SK-N-SH (cell line): Measurements from ENCODE around the gene PKN1. TPM values are rescaled to one million over a fixed set of nuclear protein-coding genes. Genes with fewer than 3 reads are reported as not detected.

Experiments used
- CTCF ChIA-PET: fragments of 300-600, 350-600 bp; formaldehyde crosslinking; extraction: SDS; loops from one replicate; lab custom pipeline; 2021; lab: Yijun Ruan, JAX
- POLR2A ChIA-PET: fragments of 350-600 bp; sonication (Branson Sonifier 250); formaldehyde crosslinking; extraction: SDS; loops from one replicate; lab custom pipeline; 2020; ENCODE audit warnings: antibody characterized with exemption, inconsistent platforms; lab: Yijun Ruan, JAX
- DNase-seq: peaks from one replicate; pipeline ENCODE4 v3.0.0; 2012
- H2AFZ ChIP-seq: fragments of 200-600 bp; sonication (generic); 2 replicates; pipeline ENCODE4 v1.8.1; 2016; ENCODE audit warnings: antibody characterized with exemption, mild to moderate bottlenecking, low read depth
- H3F3A ChIP-seq: fragments of 200-600 bp; sonication (generic); replicated peaks from 2 replicates; pipeline ENCODE3; 2016; ENCODE audit warnings: antibody characterized with exemption, mild to moderate bottlenecking; ENCODE audit not compliant: insufficient read depth
- H3K27ac ChIP-seq, 2 experiments: fragments of 200-500 bp in 1 of 2; fragments of 200-600 bp in 1 of 2; sonication (Bioruptor generic) in 1 of 2; sonication (generic), shearing (Covaris generic) in 1 of 2; 2 replicates each; pipeline versions ENCODE4 v1.5.1 to v1.6.1; 2014 to 2016; ENCODE audit warnings: low read depth in 2 of 2, inconsistent platforms in 1 of 2, low read length in 1 of 2, mild to moderate bottlenecking in 1 of 2, mixed read lengths in 1 of 2
- H3K27me3 ChIP-seq: fragments of 200-600 bp; sonication (generic), shearing (Covaris generic); 2 replicates; pipeline ENCODE4 v1.6.1; 2016; ENCODE audit warnings: mixed run types; ENCODE audit not compliant: insufficient read depth
- H3K36me3 ChIP-seq, 2 experiments: fragments of 200-500 bp in 1 of 2; fragments of 200-600 bp in 1 of 2; sonication (Bioruptor generic) in 1 of 2; sonication (generic) in 1 of 2; replicated peaks in 1 of 2; 2 replicates each; pipeline versions ENCODE3 to v1.5.1; 2014 to 2016; ENCODE audit warnings: low read length in 1 of 2, mild to moderate bottlenecking in 1 of 2; ENCODE audit not compliant: insufficient read depth in 2 of 2, control insufficient read depth in 1 of 2
- H3K4me1 ChIP-seq, 2 experiments: fragments of 200-500 bp in 1 of 2; fragments of 200-600 bp in 1 of 2; sonication (Bioruptor generic) in 1 of 2; sonication (generic), shearing (Covaris generic) in 1 of 2; 2 replicates each; pipeline versions ENCODE4 v1.5.1 to v1.6.1; 2014 to 2016; ENCODE audit warnings: low read depth in 1 of 2, low read length in 1 of 2, mixed run types in 1 of 2; ENCODE audit not compliant: insufficient read depth in 2 of 2, control insufficient read depth in 1 of 2
- H3K4me2 ChIP-seq: fragments of 200-600 bp; sonication (generic), shearing (Covaris generic); 2 replicates; pipeline ENCODE4 v1.6.1; 2017; ENCODE audit warnings: mixed run types
- H3K4me3 ChIP-seq, 2 experiments: fragments of 200-500 bp in 1 of 2; fragments of 200-600 bp in 1 of 2; sonication (Bioruptor generic) in 1 of 2; sonication (generic), shearing (Covaris generic) in 1 of 2; 2 replicates each; pipeline versions ENCODE4 v1.5.1 to v1.8.1; 2014 to 2016; ENCODE audit warnings: low read depth in 2 of 2, inconsistent platforms in 1 of 2, low read length in 1 of 2, mild to moderate bottlenecking in 1 of 2, mixed read lengths in 1 of 2, moderate library complexity in 1 of 2
- H3K79me2 ChIP-seq: fragments of 200-600 bp; sonication (generic); 2 replicates; pipeline ENCODE4 v1.8.1; 2017; ENCODE audit warnings: mild to moderate bottlenecking; ENCODE audit not compliant: insufficient read depth
- H3K9ac ChIP-seq: fragments of 200-600 bp; sonication (generic); 2 replicates; pipeline ENCODE4 v1.6.1; 2017; ENCODE audit warnings: mixed run types
- H3K9me2 ChIP-seq: fragments of 200-600 bp; sonication (generic); 2 replicates; pipeline ENCODE4 v1.6.1; 2017; ENCODE audit warnings: mixed run types
- H3K9me3 ChIP-seq: fragments of 200-600 bp; sonication (generic); 2 replicates; pipeline ENCODE4 v1.6.1; 2017; ENCODE audit warnings: mixed run types, mild to moderate bottlenecking, moderate library complexity
- H4K20me1 ChIP-seq: fragments of 200-600 bp; sonication (generic); 2 replicates; pipeline ENCODE4 v1.6.1; 2017; ENCODE audit warnings: mild to moderate bottlenecking, mixed run types; ENCODE audit not compliant: insufficient read depth
- CHD2 ChIP-seq: fragments of 150-350 bp; IDR thresholded peaks from 2 replicates; pipeline ENCODE4 v1.6.1; 2018; ENCODE audit warnings: low read length; ENCODE audit not compliant: partially characterized antibody
- ELF1 ChIP-seq: IDR thresholded peaks from 2 replicates; pipeline ENCODE4 v1.4.0; 2012
- EP300 ChIP-seq, 2 experiments: IDR thresholded peaks; 2 replicates each; pipeline versions ENCODE4 v1.4.0 to v1.6.1; 2012; ENCODE audit warnings: borderline replicate concordance in 1 of 2, low read depth in 1 of 2, low read length in 1 of 2
- EZH2phosphoT487 ChIP-seq: fragments of 200-600 bp; sonication (generic); IDR thresholded peaks from 2 replicates; pipeline ENCODE4 v1.6.1; 2017; ENCODE audit warnings: low read depth, mixed run types, mild to moderate bottlenecking, antibody characterized with exemption, moderate library complexity, borderline replicate concordance
- FOXJ3 ChIP-seq: sonication (generic); formaldehyde crosslinking; IDR thresholded peaks from 2 replicates; pipeline ENCODE4 v1.5.1; 2020; ENCODE audit warnings: mild to moderate bottlenecking, missing genetic modification reagents
- FOXM1 ChIP-seq: IDR thresholded peaks from 2 replicates; pipeline ENCODE4 v1.4.0; 2012; ENCODE audit warnings: low read depth, mild to moderate bottlenecking
- GABPA ChIP-seq: IDR thresholded peaks from 2 replicates; pipeline ENCODE4 v1.4.0; 2012; ENCODE audit warnings: low read depth, mild to moderate bottlenecking
- JUND ChIP-seq: IDR thresholded peaks from 2 replicates; pipeline ENCODE4 v1.4.0; 2012
- MXI1 ChIP-seq: IDR thresholded peaks from 2 replicates; pipeline ENCODE4 v1.6.1; 2012; ENCODE audit warnings: mild to moderate bottlenecking, low read depth, low read length, improper control_type of control experiment
- NRF1 ChIP-seq: IDR thresholded peaks from 2 replicates; pipeline ENCODE4 v1.6.1; 2012; ENCODE audit warnings: low read depth, mild to moderate bottlenecking, low read length
- POLR2AphosphoS5 ChIP-seq: IDR thresholded peaks from 2 replicates; pipeline ENCODE4 v1.6.1; 2012; ENCODE audit warnings: low read depth, low read length
- RCOR1 ChIP-seq: fragments of 150-350 bp; IDR thresholded peaks from 2 replicates; pipeline ENCODE4 v1.6.1; 2017; ENCODE audit warnings: antibody characterized with exemption, low read length
- SIN3A ChIP-seq: IDR thresholded peaks from 2 replicates; pipeline ENCODE4 v1.6.1; 2012; ENCODE audit warnings: low read depth, mild to moderate bottlenecking, low read length, moderate library complexity, borderline replicate concordance
- SMC3 ChIP-seq: IDR thresholded peaks from 2 replicates; pipeline ENCODE4 v1.6.1; 2012; ENCODE audit warnings: low read depth, low read length, improper control_type of control experiment
- YY1 ChIP-seq: IDR thresholded peaks from 2 replicates; pipeline ENCODE4 v1.4.0; 2012; ENCODE audit warnings: low read depth, mild to moderate bottlenecking
- WGBS: methylation state at CpG from one replicate; pipeline ENCODE4 v1.1.6; 2017; ENCODE audit warnings: low lambda C conversion rate; 5-methylcytosine and 5-hydroxymethylcytosine counted together
- polyA plus RNA-seq, 3 experiments: library from polyadenylated mRNA; depleted of rRNA; stranded (reverse); fragments of >200 nt; gene quantifications; 2 replicates each; pipeline ENCODE4 v1.2.3, GENCODE V29; 2012
- TF ChIP-seq, protein P1 (sequence below): fragments of 150-350 bp; IDR thresholded peaks from 2 replicates; pipeline ENCODE4 v1.6.1; 2016; ENCODE audit warnings: mild to moderate bottlenecking, low read depth, low read length
- TF ChIP-seq, protein P2 (sequence below): IDR thresholded peaks from 2 replicates; pipeline ENCODE4 v1.4.0; 2012; ENCODE audit warnings: low read depth
- TF ChIP-seq, protein P3 (sequence below): IDR thresholded peaks from 2 replicates; pipeline ENCODE4; 2012
- TF ChIP-seq, protein P4 (sequence below): IDR thresholded peaks from 2 replicates; pipeline ENCODE4 v1.4.0; 2012; ENCODE audit warnings: low read depth, borderline replicate concordance
- TF ChIP-seq, protein P5 (sequence below): IDR thresholded peaks from 2 replicates; pipeline ENCODE4 v1.6.1; 2012; ENCODE audit warnings: mild to moderate bottlenecking, low read depth, low read length, moderate library complexity
- TF ChIP-seq, protein P6 (sequence below): fragments of 150-350 bp; IDR thresholded peaks from 2 replicates; pipeline ENCODE4 v1.6.1; 2017; ENCODE audit warnings: antibody characterized with exemption, low read length, low read depth, borderline replicate concordance

PKN1 gene
- polyA plus RNA-seq, 1 of the 3 experiments (the other 2 are of a cell fraction), result 99.6 TPM

DNA sequence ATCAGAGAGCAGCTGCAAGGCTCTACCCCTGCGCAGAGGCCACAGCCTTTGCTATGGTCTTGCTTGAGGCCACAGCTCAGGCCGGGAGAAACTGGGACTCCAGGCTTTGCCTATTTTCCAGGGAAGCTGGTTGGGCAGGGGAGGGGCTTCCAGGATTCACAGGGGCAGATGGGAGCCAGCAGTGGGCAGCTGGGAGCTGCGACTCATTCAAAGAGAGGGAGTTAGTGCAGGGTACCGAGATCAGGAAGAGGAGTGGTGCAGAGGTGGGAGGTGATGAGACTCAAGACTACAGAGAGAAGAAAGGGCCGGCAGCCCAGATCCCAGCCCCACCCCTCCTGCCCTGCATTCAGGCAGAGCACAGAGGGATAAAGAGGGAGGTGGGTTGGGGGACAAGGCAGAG lies 39.8 kb upstream of the PKN1 start:
- H3K9me3 ChIP-seq, result no peaks in the 10 kb centered on the region
- CTCF ChIA-PET, result interaction anchor here (0.9 to 2.0 kb wide), 2 partner anchors 45 to 87 kb away, joined by 3 to 6 read pairs; no protein-coding TSS in a partner anchor
- TF ChIP-seq EZH2phosphoT487 (no peak), SMC3 (no peak), SIN3A (no peak), EP300 (IDR thresholded peaks at IDR 0.05; ENCODE audit: borderline replicate concordance in 1 of 2, low read depth in 1 of 2, low read length in 1 of 2) (no peak), ELF1 (no peak), POLR2AphosphoS5 (no peak), GABPA (no peak), NRF1 (no peak), FOXM1 (no peak), FOXJ3 (CRISPR knock-in tag) (no peak), RCOR1 (no peak)
- TF ChIP-seq, protein P1, sequence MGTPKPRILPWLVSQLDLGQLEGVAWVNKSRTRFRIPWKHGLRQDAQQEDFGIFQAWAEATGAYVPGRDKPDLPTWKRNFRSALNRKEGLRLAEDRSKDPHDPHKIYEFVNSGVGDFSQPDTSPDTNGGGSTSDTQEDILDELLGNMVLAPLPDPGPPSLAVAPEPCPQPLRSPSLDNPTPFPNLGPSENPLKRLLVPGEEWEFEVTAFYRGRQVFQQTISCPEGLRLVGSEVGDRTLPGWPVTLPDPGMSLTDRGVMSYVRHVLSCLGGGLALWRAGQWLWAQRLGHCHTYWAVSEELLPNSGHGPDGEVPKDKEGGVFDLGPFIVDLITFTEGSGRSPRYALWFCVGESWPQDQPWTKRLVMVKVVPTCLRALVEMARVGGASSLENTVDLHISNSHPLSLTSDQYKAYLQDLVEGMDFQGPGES, result no peak
- TF ChIP-seq, protein P2, sequence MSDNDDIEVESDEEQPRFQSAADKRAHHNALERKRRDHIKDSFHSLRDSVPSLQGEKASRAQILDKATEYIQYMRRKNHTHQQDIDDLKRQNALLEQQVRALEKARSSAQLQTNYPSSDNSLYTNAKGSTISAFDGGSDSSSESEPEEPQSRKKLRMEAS, result no peak
- H3K9ac ChIP-seq, result no peak overlapping the region
- H3K9me2 ChIP-seq, result no peaks in the 10 kb centered on the region
- no peaks in the 10 kb centered on the region for H3K27me3 ChIP-seq
- no peak overlapping the region for H3K4me3 ChIP-seq
- no peaks in the 10 kb centered on the region for H3K36me3 ChIP-seq
- no peak for DNase-seq
- no peaks in the 10 kb centered on the region for H3K79me2 ChIP-seq
- WGBS, result 66% methylated on average over 4 of the region's 5 CpGs
- H4K20me1 ChIP-seq, result no peaks in the 10 kb centered on the region
- no peaks in the 10 kb centered on the region; a peak in 1 of 4 replicates for H3K4me1 ChIP-seq
- POLR2A ChIA-PET, result no interaction called here
- no peak overlapping the region for H2AFZ ChIP-seq
- no peak overlapping the region for H3K4me2 ChIP-seq
- no peak overlapping the region for H3K27ac ChIP-seq
- H3F3A ChIP-seq, result no peaks in the 10 kb centered on the region

DNA sequence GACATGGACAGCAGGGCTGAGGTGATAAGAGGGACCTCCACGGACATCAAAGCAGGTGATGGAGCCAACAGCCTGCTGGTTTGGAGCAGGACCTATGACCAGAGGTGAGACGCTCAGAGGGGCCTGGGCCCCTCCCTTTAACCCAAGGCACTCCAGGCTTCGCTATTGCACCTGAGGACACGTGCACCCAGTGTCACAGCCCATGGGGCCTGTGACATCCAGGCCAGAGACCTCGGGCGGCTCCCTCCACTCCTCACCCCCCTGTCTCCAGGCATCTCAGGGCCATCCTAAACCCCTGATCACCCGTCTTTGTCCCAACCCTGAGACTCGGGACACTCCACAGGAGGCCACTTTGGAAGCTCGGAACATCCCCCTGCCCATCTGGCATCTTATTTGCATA lies 38.9 kb upstream of the PKN1 start:
- no peaks in the 10 kb centered on the region for H3K27me3 ChIP-seq
- H3K9me3 ChIP-seq, result no peaks in the 10 kb centered on the region
- no peak overlapping the region for H2AFZ ChIP-seq
- no peak for DNase-seq
- no peaks in the 10 kb centered on the region for H4K20me1 ChIP-seq
- H3K4me2 ChIP-seq, result no peak overlapping the region
- no peaks in the 10 kb centered on the region for H3K79me2 ChIP-seq
- H3F3A ChIP-seq, result no peaks in the 10 kb centered on the region
- ChIA-PET CTCF (interaction anchor here (1.1 kb wide), 1 partner anchor 86 kb away, joined by 3 read pairs; no protein-coding TSS in a partner anchor), POLR2A (no interaction called here)
- WGBS, result 90% methylated on average over 5 of the region's 9 CpGs
- H3K9me2 ChIP-seq, result no peaks in the 10 kb centered on the region
- H3K9ac ChIP-seq, result no peak overlapping the region
- H3K4me1 ChIP-seq, result no peaks in the 10 kb centered on the region; a peak in 1 of 4 replicates
- no peaks in the 10 kb centered on the region for H3K36me3 ChIP-seq
- no peak overlapping the region for H3K4me3 ChIP-seq
- no peak overlapping the region for H3K27ac ChIP-seq
- TF ChIP-seq MXI1 (no peak), YY1 (no peak), FOXJ3 (CRISPR knock-in tag) (no peak), CHD2 (no peak), EP300 (IDR thresholded peaks at IDR 0.05; ENCODE audit: borderline replicate concordance in 1 of 2, low read depth in 1 of 2, low read length in 1 of 2) (no peak), NRF1 (no peak), EZH2phosphoT487 (no peak), JUND (no peak), RCOR1 (no peak), SMC3 (no peak)
- TF ChIP-seq, protein P3, sequence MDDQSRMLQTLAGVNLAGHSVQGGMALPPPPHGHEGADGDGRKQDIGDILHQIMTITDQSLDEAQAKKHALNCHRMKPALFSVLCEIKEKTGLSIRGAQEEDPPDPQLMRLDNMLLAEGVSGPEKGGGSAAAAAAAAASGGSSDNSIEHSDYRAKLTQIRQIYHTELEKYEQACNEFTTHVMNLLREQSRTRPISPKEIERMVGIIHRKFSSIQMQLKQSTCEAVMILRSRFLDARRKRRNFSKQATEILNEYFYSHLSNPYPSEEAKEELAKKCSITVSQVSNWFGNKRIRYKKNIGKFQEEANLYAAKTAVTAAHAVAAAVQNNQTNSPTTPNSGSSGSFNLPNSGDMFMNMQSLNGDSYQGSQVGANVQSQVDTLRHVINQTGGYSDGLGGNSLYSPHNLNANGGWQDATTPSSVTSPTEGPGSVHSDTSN, result no peak
- TF ChIP-seq, protein P4, sequence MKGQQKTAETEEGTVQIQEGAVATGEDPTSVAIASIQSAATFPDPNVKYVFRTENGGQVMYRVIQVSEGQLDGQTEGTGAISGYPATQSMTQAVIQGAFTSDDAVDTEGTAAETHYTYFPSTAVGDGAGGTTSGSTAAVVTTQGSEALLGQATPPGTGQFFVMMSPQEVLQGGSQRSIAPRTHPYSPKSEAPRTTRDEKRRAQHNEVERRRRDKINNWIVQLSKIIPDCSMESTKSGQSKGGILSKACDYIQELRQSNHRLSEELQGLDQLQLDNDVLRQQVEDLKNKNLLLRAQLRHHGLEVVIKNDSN, result no peak
- TF ChIP-seq, protein P5, sequence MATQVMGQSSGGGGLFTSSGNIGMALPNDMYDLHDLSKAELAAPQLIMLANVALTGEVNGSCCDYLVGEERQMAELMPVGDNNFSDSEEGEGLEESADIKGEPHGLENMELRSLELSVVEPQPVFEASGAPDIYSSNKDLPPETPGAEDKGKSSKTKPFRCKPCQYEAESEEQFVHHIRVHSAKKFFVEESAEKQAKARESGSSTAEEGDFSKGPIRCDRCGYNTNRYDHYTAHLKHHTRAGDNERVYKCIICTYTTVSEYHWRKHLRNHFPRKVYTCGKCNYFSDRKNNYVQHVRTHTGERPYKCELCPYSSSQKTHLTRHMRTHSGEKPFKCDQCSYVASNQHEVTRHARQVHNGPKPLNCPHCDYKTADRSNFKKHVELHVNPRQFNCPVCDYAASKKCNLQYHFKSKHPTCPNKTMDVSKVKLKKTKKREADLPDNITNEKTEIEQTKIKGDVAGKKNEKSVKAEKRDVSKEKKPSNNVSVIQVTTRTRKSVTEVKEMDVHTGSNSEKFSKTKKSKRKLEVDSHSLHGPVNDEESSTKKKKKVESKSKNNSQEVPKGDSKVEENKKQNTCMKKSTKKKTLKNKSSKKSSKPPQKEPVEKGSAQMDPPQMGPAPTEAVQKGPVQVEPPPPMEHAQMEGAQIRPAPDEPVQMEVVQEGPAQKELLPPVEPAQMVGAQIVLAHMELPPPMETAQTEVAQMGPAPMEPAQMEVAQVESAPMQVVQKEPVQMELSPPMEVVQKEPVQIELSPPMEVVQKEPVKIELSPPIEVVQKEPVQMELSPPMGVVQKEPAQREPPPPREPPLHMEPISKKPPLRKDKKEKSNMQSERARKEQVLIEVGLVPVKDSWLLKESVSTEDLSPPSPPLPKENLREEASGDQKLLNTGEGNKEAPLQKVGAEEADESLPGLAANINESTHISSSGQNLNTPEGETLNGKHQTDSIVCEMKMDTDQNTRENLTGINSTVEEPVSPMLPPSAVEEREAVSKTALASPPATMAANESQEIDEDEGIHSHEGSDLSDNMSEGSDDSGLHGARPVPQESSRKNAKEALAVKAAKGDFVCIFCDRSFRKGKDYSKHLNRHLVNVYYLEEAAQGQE, result no peak
- TF ChIP-seq, protein P6, sequence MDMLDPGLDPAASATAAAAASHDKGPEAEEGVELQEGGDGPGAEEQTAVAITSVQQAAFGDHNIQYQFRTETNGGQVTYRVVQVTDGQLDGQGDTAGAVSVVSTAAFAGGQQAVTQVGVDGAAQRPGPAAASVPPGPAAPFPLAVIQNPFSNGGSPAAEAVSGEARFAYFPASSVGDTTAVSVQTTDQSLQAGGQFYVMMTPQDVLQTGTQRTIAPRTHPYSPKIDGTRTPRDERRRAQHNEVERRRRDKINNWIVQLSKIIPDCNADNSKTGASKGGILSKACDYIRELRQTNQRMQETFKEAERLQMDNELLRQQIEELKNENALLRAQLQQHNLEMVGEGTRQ, result no peak
